ENCODE data around the gene LGALS1.

LGALS1 gene

GRCh38 chr22:37705205-37705604 is 29.8 kb downstream of the LGALS1 start:
- DNase-seq (ENCODE audit: low read depth) = no peak
- no peak for TF ChIP-seq CTCF (conservative IDR thresholded peaks at IDR 0.05; ENCODE audit: low read depth, low read length)

GRCh38 chr22:37708580-37709444 is 33.4 kb downstream of the LGALS1 start:
- H3K4me3 ChIP-seq (ENCODE audit: low read length) = no peak overlapping the region
- no peak for DNase-seq (ENCODE audit: low read depth)
- TF ChIP-seq CTCF (conservative IDR thresholded peaks at IDR 0.05; ENCODE audit: low read depth, low read length) = no peak

More at GRCh38 chr22:37705205-37705604, 29.8 kb downstream of the LGALS1 start:
- H3K4me3 ChIP-seq (ENCODE audit: low read length) = no peak overlapping the region

- H3K4me3 ChIP-seq (ENCODE audit: low read length) = no peak overlapping the region
- DNase-seq (ENCODE audit: low read depth) = no peak
- TF ChIP-seq CTCF (conservative IDR thresholded peaks at IDR 0.05; ENCODE audit: low read depth, low read length) = no peak
Measured at GRCh38 chr22:37709445-37709765, 34.0 kb downstream of the LGALS1 start.

GRCh38 chr22:37710675-37711074 is 35.2 kb downstream of the LGALS1 start:
- no peak overlapping the region for H3K4me3 ChIP-seq (ENCODE audit: low read length)
- TF ChIP-seq CTCF (conservative IDR thresholded peaks at IDR 0.05; ENCODE audit: low read depth, low read length) = no peak
- no peak for DNase-seq (ENCODE audit: low read depth)

- no peak for DNase-seq (ENCODE audit: low read depth)
- no peak for TF ChIP-seq CTCF (conservative IDR thresholded peaks at IDR 0.05; ENCODE audit: low read depth, low read length)
- H3K4me3 ChIP-seq (ENCODE audit: low read length) = no peak overlapping the region
Measured at GRCh38 chr22:37711490-37711889, 36.1 kb downstream of the LGALS1 start.

GRCh38 chr22:37713761-37714160 is 38.3 kb downstream of the LGALS1 start:
- DNase-seq (ENCODE audit: low read depth) = no peak
- H3K4me3 ChIP-seq (ENCODE audit: low read length) = no peak overlapping the region
- no peak for TF ChIP-seq CTCF (conservative IDR thresholded peaks at IDR 0.05; ENCODE audit: low read depth, low read length)

GRCh38 chr22:37714634-37715033 is 39.2 kb downstream of the LGALS1 start:
- TF ChIP-seq CTCF (conservative IDR thresholded peaks at IDR 0.05; ENCODE audit: low read depth, low read length) = no peak

More at GRCh38 chr22:37714634-37715033, 39.2 kb downstream of the LGALS1 start:
- DNase-seq (ENCODE audit: low read depth) = no peak
- no peak overlapping the region for H3K4me3 ChIP-seq (ENCODE audit: low read length)
